Left cardiac atrium (tissue), 4 donors: ENCODE measurements around the gene TBCD. TPM values are rescaled to one million over a fixed set of nuclear protein-coding genes. Genes with fewer than 3 reads are reported as not detected.
"Not testable (repeated sequence)": the region's sequence is repeated elsewhere in the genome, so short reads cannot be mapped to it uniquely, and the experiment has no call there.

ENCODE experiments used
- ATAC-seq, 2 donors: fragments of 200-7000 bp; cut with Tn5 transposase; one replicate each; pipeline ENCODE4 v1.9.1; 2020; ENCODE audit warnings: mild to moderate bottlenecking in 2 of 2, moderate library complexity in 2 of 2
- DNase-seq: peaks from one replicate; pipeline ENCODE4 v3.0.0-alpha.2; 2020
- intact Hi-C, 2 donors: fragments of 100-400 bp; cut with DNase I; formaldehyde crosslinking; loops; one replicate each; pipeline versions ENCODE4 v1.14.1 to v1.15.1; 2022 to 2023
- total RNA-seq, 2 donors: library from RNA; stranded (reverse); fragmentation: NEBNext Ultra II Directional; extraction: Animal tissue kit (Norgen Biotek cat#: 25700); gene quantifications; one replicate each; pipeline ENCODE4 v1.2.1, GENCODE V29; 2021
- donor health status: DM: no; HTN: yes; CAD: no.
- donor health status: DM: no; HTN: yes; CAD: no; lungs with severe emphysema.
- donor health status: DM: yes; HTN: yes; CAD: no.
- donor health status: Dilated cardiomyopathy.

Gene TBCD
- total RNA-seq, 2 donors from 2014 or later = 37.0 to 59.8 TPM

DNA sequence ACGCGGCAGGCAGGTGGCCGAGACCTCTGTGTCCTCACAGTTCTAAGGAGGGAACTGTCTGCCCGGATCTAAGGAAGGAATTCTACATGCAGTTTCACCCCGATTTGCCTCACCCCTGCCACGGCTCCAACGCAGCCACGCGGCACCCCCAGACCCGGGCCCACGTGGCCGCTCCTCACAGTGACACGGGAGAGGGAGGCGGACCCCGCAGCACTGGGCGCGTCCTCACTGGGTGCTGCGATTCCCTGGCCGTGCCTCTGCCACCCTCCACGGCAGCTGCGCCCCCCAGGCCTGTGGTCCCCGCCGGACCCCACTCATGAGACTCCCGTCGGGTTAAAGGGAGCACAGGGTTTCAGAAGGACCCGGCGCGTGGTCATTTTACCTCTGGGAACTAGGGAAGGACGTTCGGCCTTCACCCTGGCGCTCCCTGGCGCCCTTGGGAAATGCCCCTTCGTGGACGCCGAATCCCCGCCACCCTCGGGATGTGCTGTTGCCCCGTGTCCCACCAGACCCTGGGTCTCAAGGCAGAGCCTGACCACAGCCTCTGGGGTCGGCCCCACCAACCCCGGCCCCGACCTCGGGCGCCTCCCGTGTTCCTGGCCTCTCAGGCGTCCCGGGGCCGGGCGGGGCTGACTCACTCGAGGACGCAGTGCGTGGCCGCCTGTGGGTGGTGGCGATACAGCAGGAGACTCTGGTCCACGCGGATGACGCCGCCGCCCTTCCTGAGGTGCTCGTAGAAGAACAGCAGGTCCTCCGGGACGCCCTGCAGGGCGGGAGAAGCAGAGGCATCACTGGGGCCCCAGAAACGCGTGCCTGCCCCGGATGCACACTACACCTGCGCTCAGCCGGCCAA, 208.8 kb downstream of the TBCD start:
- intact Hi-C loops = loop anchor here in 1 of 2 donors (5.0 kb wide), 1 partner anchor 178 kb away; no protein-coding TSS in a partner anchor
- no peak for DNase-seq
- no peak for ATAC-seq

DNA sequence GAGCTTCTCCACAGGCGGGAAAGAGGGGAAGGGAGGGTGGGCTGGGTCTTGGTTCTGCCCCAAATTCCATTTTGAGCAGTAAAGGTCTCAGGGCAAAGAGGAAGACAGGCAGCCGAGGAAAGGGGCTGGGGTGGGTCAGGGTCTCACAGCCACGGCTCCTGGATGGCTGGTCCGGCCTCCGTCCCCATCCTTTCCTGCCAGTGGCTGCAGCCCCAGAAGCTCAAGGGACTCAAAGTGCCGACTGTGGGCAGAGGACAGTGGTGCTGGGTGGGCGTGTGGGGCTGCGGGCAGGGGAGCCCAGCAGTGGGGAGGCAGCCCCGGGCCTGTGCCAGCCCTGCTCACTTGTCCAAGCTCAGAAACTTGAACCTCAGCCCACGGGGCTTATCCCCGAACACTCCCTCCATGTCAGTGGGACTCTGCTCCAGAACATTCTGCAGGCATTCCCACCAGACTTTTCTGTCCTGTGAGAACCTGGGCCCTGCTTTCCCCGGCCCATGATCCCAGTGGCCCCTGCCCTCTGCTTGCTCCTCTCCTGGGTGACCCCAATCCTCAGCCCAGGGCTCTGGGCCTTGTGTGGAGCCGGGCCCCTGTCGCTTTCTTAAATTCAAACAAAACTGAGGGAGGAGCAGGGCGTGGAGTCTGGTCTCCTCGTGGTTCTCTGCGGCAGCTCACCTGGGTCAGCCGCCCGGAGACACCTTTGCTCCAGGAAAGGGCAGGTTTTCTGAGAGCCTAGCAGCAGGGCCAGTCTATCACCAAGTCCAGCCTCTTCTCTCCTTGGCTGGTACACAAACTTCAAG, 209.7 kb downstream of the TBCD start:
- intact Hi-C loops = loop anchor here in 1 of 2 donors (5.0 kb wide), 1 partner anchor 179 kb away; no protein-coding TSS in a partner anchor
- no peak for DNase-seq
- no peak for ATAC-seq

DNA sequence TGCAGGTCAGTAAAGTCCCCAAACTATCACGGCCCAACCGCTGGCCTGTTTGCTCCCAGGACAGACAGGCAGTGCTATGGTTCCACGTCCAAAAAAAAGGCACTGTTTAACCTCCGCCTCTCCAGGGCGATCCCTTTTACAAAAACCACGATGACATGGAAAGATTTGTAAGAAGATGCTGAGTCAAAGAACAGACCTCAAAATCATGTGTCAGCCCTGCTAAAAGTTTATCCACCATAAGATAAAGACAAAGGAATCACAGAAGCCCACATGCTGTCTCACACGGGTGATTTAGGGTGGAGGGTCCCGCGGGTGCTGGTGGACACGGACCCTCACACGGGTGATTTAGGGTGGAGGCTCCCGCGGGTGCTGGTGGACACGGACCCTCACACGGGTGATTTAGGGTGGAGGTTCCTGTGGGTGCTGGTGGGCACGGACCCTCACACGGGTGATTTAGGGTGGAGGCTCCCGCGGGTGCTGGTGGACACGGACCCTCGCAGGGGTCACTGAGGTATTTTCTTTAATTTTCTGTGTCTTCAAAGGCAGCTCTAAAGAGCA, 210.4 kb downstream of the TBCD start:
- ATAC-seq = no peak
- intact Hi-C loops = loop anchor here in 1 of 2 donors (5.0 kb wide), 1 partner anchor 180 kb away; no protein-coding TSS in a partner anchor
- DNase-seq = no peak

DNA sequence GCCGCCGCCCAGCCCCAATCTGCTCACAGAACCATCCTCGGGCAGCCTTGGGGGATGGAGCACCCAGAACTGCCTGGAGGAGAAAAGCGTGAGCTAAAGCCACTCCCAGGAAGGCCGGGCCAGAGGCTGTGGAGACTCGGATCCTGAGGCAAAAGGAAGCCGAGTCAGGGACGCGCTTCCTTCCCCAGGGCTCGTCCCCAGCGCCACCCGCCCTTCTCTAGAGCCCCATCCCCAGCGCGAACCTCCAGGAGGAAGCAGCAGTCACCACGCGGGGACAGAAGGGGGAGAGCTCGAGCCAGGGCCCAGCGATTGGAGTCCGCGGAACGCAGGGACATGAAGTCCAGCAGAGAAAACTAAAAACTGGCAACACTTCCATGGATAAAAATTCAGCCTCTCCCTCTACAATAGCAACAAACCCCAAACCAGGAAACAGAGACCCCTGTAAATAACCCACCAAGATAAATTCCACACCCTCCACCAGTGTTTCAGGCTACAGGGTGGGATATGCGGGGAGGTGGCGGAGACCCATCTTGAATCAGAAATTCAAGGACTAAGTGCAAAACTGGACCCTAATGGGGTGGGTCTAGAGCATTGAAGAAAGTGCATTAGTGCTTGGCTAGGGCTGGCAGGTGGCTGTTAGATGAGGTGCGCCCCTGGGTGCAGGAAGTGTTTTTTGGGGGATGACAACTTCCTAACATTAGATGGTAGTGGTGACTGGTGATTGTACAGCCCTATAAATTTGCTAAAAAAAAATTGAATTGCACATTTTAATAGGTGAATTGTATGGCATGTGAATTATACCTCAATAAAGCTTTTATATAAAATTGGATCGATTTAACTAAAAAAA, 211.5 kb downstream of the TBCD start:
- intact Hi-C loops = loop anchor here in 1 of 2 donors (5.0 kb wide), 1 partner anchor 181 kb away; no protein-coding TSS in a partner anchor
- ATAC-seq = peak; percentile 93 to 95
- DNase-seq = peak; percentile 89

DNA sequence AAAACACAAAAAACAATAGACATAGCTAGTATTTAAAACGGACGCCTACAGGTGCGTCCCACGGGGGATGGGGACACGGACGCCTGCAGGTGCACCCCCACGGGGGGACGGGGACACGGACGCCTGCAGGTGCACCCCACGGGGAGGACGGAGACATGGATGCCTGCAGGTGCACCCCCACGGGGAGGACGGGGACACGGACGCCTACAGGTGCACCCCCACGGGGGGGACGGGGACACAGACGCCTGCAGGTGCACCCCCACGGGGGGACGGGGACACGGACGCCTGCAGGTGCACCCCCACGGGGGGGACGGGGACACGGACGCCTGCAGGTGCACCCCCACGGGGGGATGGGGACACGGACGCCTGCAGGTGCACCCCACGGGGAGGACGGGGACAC, 212.6 kb downstream of the TBCD start:
- intact Hi-C loops = loop anchor here in 1 of 2 donors (5.0 kb wide), 1 partner anchor 182 kb away; no protein-coding TSS in a partner anchor
- not testable (repeated sequence) for DNase-seq, ATAC-seq

DNA sequence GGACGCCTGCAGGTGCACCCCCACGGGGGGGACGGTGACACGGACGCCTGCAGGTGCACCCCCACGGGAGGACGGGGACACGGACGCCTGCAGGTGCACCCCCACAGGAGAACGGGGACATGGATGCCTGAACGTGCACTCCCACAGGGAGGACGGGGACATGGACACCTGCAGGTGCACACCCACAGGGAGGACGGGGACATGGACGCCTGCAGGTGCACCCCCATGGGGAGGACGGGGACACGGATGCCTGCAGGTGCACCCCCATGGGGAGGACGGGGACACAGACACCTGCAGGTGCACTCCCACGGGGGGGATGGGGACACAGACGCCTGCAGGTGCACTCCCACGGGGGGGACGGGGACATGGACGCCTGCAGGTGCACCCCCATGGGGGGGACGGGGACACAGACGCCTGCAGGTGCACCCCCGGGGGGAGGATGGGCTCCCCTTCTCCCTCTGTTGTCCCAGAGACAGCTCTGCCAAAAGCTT, 213.0 kb downstream of the TBCD start:
- intact Hi-C loops = loop anchor here in 1 of 2 donors (5.0 kb wide), 1 partner anchor 183 kb away; no protein-coding TSS in a partner anchor
- ATAC-seq (no peak), DNase-seq (no peak)

DNA sequence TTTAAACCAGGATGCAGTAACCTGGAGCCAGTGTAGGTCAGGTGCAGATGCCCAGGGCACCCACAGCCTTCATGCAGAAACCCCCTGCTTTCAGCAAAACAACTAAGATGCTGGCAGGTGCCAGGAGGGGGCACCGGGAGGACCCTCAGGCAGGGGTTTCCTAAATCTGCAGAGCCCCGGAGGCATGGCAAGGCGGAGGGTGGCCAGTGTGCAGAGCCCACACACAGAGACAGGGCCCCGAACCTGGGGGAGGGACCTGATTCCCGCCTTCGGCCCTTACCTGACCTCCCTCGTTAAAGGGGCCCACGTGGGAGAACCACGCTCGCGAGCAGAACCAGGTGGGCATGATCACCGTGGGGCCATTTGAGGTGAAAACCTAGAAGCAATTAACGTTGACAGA, 213.5 kb downstream of the TBCD start:
- intact Hi-C loops = no loop called here
- DNase-seq (no peak), ATAC-seq (no peak)

DNA sequence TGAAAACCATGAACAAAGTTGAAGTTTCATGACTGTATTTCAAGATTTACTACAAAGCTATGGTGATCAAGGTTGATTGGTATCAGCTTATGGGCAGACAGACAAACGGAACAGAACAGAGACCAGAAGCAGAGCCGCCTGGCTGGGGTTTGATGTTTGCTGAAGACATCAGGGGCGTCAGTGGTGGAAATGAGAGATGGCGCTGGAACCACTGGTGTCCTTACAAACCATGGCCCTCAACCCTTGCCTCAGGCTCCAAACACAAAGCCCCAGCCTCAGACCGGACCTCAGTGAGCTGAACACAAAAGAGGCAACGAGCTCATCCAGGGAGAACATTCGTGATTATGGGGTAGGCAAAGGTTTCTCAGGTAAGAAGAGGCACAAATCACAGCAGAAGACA, 214.6 kb downstream of the TBCD start:
- no peak for DNase-seq
- no peak for ATAC-seq
- intact Hi-C loops = no loop called here

DNA sequence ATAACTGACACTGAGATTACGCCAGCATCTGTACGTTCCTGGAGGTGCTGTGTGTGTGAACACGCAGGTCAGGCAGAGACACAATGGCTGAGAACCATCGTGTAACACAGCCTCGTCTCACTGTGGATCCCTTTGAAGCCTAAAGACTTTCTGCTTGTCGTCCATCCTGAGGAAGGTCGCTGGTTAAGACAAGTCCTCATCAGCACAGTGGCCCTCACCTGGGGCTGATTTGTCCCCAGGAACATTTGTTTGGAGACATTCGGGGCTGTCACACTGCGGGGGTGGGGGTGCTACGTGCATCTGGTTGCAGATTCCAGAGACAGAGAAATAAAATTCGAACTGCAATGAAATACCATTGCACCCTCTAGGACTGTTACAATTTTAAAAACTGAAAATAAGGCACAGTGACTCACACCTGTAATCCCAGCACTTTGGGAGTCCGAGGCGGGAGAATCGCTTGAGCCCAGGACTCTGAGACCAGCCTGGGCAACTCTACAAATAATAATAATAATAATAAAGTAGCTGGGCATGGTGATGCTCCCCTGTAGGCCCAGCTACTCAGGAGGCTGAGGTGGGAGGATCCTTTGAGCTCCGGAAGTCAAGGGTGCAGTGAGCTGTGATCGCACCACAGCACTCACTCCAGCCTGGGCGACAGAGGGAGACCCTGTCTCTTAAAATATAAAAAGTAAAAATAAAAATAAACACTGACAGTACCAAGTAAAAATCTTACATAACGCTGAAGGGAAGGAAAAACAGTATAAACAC, 215.6 kb downstream of the TBCD start:
- no peak for DNase-seq
- intact Hi-C loops = no loop called here
- ATAC-seq = no peak

DNA sequence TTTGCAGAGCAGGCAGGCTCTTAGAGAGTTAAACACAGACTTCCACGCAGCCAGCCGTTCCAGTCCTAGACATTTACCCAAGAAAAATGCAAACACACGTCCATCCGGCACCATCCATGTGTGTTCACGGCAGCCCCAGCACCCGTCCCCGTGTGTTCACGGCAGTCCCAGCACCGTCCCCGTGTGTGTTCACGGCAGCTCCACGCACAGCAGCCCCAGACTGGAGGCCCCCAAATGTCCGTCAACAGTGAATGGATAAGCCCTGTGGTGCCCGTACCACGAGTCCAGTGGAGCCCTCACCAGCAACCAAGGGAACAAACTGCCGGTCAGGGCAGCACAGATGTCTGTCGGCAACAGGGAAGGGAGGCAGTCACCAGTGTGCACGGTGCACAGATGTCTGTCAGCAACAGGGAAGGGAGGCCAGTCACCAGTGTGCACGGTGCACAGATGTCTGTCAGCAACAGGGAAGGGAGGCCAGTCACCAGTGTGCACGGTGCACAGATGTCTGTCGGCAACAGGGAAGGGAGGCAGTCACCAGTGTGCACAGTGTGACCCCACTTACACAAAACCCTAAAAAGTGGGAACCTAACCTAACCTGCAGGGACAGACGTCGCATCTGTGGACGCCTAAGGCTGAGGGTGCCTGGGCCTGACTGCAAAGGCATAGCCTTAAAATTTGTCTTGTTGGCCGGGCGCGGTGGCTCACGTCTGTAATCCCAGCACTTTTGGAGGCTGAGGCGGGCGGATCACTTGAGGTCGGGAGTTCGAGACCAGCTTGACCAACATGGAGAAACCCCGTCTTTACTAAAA, 216.4 kb downstream of the TBCD start:
- DNase-seq, intact Hi-C loops, ATAC-seq: not testable (repeated sequence)

DNA sequence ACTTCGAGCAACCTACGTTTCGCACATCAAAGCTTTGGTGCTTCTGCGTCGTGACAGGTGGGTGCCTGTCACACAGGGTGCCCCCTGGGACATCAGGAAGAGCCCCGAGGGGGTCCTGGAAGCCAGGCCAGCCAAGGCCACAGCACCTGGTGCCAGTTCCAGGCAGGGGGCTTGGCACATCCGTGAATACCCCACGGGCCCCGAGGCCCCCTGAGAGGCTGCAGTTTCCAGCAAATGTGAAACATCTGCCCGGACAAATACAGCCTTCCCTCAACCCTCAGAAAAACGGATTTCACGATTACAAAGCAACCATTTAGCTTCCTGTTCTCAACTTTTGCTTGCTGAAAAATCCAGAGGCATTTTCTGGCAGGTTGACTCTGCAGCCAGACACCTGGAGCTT, 218.2 kb downstream of the TBCD start:
- DNase-seq (no peak), ATAC-seq (no peak)

DNA sequence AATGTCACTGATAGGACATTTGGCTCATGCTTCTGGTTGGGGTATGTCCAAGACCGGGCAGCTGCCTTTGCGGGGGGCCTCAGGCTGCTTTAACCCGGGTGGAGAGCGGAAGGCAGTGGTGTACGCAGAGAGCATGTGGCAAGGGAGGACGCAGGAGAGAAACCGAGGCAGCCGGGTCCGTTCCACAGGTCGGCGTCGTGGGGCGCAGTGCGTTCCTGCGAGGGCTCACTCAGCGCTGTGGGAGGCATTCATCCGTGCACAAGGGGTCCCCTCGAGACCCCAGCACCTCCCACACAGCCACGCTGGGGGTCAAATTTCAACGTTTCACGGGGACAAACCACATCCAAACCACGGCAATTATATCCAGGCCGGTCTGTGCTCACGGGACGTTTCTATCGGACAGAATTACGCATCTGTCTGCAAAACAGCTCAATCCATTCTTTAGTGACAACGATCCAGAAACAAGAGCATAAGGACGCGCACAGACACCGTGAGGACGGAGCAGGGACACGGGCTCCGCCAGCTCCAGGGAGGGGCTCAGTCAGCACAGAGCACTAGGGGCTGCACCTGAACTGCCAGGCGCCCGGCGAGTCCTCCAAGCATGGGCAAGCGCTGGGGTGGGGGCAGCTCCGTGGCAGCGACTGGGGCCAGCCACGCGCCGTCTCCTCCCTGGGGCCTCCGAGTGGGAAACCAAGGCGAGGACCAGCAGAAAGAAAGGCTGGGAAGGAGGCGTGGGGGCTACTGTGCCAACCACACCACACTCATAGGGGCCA, 219.1 kb downstream of the TBCD start:
- intact Hi-C loops = no loop called here
- DNase-seq = no peak
- no peak for ATAC-seq

More for the DNA sequence above, 218.2 kb downstream of the TBCD start:
- intact Hi-C loops = no loop called here

DNA sequence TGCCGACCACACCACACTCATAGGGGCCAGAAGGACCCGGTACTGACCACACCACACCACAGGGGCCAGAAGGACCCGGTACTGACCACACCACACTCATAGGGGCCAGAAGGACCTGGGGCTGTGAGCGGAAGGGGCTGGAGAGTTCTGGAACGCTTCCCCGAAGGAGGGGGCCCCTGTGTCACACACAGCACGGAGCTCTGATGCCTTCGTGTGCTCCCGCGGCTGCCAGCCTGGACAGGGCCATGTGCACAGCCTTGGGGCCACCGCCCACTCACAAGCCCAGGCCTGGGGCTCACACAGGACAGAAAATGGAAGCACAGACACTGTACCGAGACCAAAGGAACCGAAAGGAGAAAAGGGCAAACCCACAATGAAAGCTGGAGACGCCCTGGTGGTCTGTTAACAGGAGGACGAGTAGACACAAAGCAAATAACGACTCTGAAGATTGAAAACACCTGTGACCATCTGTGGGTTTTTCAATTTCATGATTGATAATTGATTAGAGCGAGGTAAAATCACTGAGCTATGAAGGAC, 221.0 kb downstream of the TBCD start:
- ATAC-seq = no peak
- no peak for DNase-seq
- intact Hi-C loops = no loop called here

DNA sequence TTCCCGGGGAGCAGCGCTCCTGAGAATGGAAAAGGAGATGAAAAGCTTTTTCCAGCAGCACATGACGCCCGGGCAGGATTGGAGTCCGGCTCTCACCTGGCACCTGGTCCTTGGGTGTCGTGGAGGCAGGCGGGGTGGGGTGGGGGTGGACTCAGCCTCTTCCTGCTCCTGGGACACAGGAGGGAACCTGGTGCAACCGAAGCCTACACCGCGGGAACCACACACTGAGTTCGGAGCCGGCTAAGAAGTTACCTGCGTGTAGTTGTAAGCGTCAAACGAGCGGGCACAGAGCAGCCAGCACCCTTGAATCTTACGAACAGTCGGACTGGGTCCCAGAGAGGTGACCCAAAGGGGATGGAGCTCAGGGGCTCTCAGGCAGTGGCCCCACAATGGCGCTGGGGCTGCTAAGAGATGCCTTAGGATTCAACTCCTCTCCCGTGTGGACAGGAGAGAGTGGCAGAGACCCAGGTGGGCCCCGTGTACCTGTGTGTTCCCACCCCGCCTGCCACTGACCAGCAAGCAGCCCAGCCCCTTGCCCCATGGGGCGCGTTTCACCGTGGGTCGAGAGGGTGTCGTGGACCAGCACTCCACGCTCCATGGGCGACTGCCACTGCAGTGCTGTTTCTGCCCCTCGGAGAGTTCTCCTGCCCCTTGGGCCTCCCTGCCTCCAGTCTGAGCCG, 221.7 kb downstream of the TBCD start:
- intact Hi-C loops = no loop called here
- ATAC-seq (no peak), DNase-seq (no peak)

DNA sequence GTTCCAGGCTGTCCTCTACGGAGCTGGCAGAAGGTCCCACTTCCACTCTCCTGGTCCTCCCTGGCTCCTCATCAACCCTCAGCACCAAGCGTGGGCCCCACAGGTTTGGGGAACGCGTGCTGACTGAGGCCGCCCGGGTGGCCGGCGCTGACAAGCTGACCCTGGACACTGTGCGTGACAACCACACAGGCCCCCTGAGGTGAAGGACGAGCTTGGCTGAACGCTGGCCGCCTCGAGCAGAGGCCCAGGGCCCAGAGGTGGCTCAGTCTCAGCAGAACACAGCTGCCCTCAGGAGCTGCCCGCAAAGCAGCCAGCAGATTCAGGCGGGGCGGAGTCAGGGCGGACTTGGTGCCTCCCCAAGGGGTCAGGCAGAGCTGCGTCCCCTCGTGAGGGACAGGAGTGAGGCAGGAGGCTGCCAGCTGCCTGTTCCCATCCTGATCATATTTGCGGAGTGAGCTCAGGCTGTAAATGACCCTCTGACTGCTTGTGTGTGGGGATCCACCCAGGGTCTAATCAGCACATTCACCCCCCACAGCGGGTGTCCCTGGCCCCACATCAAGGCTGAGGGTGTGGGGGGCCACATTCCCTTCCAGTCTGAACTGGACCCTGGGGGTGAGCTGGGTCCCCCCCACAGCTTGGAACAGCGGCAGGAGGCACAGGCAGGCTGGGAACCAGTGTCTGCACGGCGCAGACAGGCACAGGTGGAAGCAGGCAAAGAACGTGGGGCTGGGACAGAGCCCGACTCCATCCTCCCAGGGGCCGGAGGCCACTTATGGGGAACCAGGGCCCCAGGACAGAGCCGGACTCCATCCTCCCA, 222.5 kb downstream of the TBCD start:
- no peak for ATAC-seq
- no peak for DNase-seq
- intact Hi-C loops = no loop called here
